HG02642 (cell line): Measurements from ENCODE around the gene ACOT13.
A peak's percentile ranks its signal among the peaks of the same experiment; 100 is the strongest.
"Not testable (repeated sequence)": the region's sequence is repeated elsewhere in the genome, so short reads cannot be mapped to it uniquely, and the experiment has no call there.

Experiments used
- ATAC-seq: cut with Tn5 transposase; IDR thresholded peaks from one replicate; pipeline ENCODE4 v1.9.1; 2021; ENCODE audit warnings: mild to moderate bottlenecking; ENCODE audit not compliant: unreplicated experiment, poor library complexity

The ACOT13 gene

DNA sequence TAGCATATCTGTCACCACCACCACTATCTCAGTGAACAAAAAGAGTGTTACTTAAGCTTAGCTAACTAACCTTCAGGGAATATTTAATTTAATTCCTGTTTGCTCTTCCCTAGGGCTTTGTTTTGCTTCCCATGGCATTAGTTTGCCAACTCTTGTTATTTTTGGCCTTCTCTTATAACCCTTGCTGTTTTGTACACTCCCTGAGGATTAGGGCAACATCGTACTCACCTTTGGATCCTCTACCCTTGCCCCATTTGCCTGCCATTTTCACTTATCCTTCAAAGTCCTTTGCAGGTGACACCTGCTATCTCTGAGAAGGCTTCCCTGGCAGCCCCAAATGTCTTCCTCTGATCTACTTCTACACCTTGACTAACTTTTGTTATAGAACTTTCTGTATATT, 23.7 kb downstream of the ACOT13 start:
- ATAC-seq: no peak

DNA sequence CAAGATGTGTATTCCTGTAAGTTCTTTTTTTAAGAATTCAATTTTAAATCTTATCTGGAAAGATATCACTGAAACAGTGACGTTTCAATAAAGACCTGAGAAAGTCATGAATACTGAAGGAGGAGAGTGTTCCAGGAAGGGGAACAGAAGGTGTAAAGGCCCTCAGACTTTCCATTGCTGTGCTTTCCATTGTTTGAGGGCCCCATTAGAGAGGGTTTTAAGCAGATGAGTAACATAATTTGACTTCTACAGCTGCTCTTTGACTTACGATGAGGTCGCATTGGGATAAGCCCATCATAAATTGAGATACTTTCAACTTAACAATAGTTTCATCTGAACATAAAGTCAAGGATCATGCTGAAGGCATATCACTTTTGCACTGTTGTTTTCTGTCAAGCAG, 24.7 kb downstream of the ACOT13 start:
- no peak for ATAC-seq

DNA sequence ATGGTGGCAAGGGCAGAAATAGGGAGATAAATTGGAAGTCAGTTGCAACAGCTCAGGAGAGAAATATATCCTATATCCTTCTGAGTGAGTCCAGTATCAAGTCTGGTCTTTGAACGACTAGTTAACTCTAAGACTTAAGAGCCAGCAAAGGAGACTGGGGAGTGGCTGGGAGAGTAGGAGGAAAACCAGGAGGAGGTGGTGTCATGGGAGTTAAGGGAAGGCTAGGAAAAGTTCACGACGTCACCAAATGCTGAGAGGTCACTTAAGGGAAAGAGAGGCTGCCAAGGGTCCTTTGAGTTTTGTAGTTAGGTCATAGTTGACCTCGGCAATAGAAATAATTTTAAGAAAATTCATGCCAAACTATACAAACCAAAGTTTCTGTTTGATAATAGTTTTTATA, 25.1 kb downstream of the ACOT13 start:
- no peak for ATAC-seq

DNA sequence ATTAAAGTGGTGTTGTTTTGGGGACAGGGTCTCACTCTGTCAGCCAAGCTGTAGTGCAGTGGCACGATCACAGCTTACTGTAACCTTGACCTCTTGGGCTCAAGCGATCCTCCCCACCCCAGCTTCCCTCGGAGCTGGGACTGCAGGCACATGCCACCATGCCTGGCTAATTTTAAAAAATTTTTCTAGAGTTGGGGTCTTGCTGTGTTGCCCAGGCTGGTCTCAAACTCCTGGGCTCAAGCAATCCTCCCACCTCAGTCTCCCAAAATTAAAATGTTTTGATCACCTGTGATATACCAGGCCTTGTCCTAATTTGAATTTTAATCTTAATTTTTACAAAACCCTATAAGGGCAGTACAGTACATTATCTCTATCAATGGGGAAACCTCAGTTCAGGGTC, 25.5 kb downstream of the ACOT13 start:
- no peak for ATAC-seq

DNA sequence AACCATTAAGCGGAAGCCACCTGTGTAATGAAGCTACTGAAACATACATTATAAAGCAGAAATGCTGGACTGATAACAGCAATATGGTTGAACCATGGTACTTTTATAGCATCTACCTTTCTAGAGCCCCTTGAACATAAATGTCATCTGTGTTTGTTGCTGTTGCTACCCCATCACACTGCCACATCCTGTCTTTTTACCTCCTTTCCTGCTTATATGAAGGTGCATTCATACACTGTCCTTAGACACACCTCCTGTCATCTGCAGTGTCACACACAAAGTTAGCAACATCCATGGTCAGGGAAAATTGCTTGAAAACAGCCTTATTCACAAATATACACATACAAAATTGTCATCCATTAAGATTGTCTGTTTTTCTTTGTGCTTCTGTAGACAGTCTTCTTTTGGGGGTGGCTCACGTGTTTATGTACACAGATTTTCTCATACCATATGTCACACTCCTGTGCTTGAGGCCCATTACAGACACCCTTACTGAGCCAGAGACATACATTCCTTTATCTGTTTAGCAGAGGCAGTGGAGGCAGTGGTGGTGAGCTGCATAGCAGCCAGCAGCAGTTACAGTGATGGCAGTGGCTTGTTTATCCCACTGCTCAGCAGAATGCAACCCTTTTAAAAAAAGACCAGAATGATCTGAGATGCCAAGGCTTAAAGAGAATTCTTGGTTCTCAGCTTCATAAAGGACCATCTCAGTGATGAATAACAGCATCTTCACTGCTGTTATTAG, 26.1 kb downstream of the ACOT13 start:
- no peak for ATAC-seq

GRCh38 chr6:24694198-24694597, 27.3 kb downstream of the ACOT13 start:
- ATAC-seq: peak; percentile 39

DNA sequence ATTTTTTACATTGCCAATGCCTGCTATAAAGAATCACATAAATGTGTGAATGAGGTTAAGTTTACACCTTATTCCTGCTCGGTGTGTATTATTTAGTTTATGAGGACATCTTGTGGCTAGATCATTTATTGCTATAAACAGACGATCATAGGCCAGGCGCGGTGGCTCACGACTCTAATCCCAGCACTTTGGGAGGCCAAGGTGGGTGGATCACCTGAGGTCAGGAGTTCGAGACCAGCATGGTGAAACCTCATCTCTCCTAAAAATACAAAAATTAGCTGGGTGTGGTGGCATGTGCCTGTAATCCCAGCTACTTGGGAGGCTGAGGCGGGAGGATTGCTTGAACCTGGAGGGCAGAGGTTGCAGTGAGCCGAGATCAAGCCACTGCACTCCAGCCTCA, 28.8 kb downstream of the ACOT13 start:
- peak; percentile 55 for ATAC-seq

- no peak for ATAC-seq
These were observed 29.2 kb downstream of the ACOT13 start for GRCh38 chr6:24696097-24696496.

GRCh38 chr6:24699521-24700359, 32.9 kb downstream of the ACOT13 start:
- no peak for ATAC-seq

- ATAC-seq: no peak
These were observed 35.9 kb downstream of the ACOT13 start for GRCh38 chr6:24702720-24703282.

DNA sequence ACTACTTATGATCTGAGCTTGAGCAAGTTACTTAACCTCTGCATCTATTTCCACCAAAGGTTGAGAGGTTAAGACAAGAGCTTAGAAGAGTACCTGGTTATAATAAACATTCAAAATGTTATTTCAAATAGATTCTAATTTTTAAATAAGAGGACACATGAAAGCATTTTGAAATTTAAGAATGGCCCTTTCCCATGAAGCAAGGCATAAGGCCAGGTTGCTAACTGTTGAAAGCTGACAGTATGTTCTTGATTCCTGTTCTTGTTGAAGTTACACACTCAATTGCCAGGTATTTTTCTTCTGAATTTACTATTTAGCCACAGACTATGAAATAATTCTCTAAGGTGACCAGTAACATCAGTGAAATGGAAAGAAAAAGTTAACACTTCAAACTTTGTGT, 37.6 kb downstream of the ACOT13 start:
- ATAC-seq: no peak

GRCh38 chr6:24708612-24709011, 41.7 kb downstream of the ACOT13 start:
- no peak for ATAC-seq

GRCh38 chr6:24709014-24709711, 42.3 kb downstream of the ACOT13 start:
- no peak for ATAC-seq

DNA sequence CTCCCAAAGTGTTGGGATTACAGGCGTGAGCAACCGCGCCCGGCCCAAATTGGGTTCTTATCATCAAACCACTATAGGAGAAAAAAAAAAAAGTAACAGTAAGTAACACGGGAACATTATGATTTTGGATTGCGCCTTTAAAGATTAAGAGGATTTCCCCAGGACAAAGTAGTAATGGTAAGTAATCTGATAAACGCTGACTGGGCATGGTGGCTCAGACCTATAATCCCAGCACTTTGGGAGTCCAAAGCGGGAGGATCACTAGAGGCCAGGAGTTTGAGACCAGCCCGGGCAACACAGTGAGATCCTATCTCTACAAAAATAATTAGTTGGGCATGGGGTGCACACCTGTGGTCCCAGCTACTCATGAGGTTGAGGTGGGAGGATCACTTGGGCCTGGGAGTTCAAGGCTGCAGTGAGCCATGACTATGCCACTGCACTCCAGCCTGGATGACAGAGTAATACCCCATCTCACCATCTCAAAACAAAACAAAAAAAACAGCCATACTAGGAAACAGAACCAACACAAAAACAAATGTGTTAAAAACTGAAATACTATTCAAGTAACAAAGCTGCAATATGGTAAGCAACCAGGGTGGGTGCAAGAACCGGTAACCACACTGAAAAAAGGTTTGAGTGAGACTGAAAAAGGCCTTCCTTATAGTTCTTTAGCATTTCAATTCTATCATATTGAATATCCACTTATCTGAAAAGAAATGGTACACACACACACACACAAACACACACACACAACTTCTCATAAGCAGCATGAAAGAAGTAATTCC, 43.8 kb downstream of the ACOT13 start:
- no peak for ATAC-seq

DNA sequence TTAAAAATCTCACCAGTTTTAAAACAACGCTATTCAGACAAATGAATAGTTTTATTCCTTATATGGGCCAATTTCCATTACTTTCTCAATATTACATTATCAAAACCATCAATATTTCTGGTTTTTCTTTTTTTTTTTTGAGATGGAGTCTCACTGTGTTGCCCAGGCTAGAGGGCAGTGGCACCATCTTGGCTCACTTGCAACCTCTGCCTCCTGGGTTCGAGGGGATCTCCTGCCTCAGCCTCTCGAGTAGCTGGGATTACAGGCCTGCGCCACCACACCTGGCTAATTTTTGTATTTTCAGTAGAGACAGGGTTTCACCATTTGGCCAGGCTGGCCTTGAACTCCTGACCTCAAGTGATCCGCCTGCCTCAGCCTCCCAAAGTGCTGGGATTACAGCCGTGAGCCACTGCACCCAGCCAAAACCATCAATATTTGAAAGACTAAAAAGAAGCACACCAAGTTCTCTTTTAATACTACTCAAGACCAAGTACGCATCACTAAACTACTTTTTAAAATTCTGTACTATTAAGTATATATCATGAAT, 49.8 kb downstream of the ACOT13 start:
- ATAC-seq: not testable (repeated sequence)

DNA sequence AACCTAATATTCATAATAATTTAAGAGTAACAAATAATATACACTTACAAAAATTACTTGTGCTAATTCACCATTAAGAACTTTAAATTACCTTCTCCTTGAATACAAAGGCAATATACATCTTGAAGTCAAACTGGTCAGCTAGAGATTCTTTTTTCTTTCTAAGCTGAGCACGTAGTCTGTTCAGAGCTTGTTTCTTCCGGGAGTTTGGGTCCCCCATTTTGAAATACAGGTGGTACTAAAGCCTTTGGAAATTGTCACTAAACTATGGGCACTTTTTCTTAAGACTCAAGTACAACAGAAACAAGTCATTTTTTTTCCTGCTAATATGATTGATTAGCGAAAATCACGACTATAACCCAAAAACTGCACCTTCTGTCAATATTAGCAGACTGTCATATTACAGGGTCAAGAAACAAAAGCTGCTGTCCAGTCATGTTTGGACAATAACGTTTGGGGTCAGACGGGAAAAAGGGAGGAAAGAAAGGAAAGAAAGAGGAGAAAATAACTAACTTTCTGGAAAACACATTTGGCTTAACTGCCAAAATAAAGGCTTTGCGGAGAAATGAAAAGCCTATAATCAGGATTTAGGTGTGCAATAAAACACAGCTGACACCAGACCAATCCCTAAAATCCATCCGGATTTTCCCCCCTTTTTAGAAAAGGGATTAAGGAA, 51.7 kb downstream of the ACOT13 start:
- ATAC-seq: no peak

- ATAC-seq: no peak
These were observed 52.5 kb downstream of the ACOT13 start, which contains the start of gene C6orf62 for GRCh38 chr6:24719125-24719971. Gene C6orf62 (minus strand): TSS chr6:24719154. CDS start chr6:24718668, 486 bp downstream.

- peak; percentile 23 for ATAC-seq
These were observed 53.3 kb downstream of the ACOT13 start for GRCh38 chr6:24720131-24720603.
